ENCODE data around the gene WNT9A.

WNT9A gene

GRCh38 chr1:227893949-227894721 lies 53.6 kb downstream of the WNT9A start:
- Histone ChIP-seq H3K36me3 (ENCODE audit: insufficient read depth, low read length) (no peaks in the 10 kb centered on the region), H3K4me3 (ENCODE audit: low read depth in 1 of 2, low read length in 2 of 2) (no peak overlapping the region), H3K9me3 (ENCODE audit: low read length) (no peaks in the 10 kb centered on the region), H3K27me3 (ENCODE audit: control insufficient read depth in 1 of 2, insufficient read depth in 2 of 2, low read length in 2 of 2) (no peaks in the 10 kb centered on the region), H3K9ac (ENCODE audit: low read length) (no peak overlapping the region), H3K27ac (ENCODE audit: low read depth, low read length) (no peak overlapping the region), H3K4me1 (ENCODE audit: insufficient read depth, low read length) (no peaks in the 10 kb centered on the region)

GRCh38 chr1:227893300-227893948 lies 54.3 kb downstream of the WNT9A start:
- Histone ChIP-seq H3K4me3 (ENCODE audit: low read depth in 1 of 2, low read length in 2 of 2) (no peak overlapping the region), H3K9ac (ENCODE audit: low read length) (no peak overlapping the region), H3K27ac (ENCODE audit: low read depth, low read length) (no peak overlapping the region), H3K27me3 (ENCODE audit: control insufficient read depth in 1 of 2, insufficient read depth in 2 of 2, low read length in 2 of 2) (no peaks in the 10 kb centered on the region), H3K36me3 (ENCODE audit: insufficient read depth, low read length) (no peaks in the 10 kb centered on the region), H3K4me1 (ENCODE audit: insufficient read depth, low read length) (no peaks in the 10 kb centered on the region), H3K9me3 (ENCODE audit: low read length) (no peaks in the 10 kb centered on the region)

DNA sequence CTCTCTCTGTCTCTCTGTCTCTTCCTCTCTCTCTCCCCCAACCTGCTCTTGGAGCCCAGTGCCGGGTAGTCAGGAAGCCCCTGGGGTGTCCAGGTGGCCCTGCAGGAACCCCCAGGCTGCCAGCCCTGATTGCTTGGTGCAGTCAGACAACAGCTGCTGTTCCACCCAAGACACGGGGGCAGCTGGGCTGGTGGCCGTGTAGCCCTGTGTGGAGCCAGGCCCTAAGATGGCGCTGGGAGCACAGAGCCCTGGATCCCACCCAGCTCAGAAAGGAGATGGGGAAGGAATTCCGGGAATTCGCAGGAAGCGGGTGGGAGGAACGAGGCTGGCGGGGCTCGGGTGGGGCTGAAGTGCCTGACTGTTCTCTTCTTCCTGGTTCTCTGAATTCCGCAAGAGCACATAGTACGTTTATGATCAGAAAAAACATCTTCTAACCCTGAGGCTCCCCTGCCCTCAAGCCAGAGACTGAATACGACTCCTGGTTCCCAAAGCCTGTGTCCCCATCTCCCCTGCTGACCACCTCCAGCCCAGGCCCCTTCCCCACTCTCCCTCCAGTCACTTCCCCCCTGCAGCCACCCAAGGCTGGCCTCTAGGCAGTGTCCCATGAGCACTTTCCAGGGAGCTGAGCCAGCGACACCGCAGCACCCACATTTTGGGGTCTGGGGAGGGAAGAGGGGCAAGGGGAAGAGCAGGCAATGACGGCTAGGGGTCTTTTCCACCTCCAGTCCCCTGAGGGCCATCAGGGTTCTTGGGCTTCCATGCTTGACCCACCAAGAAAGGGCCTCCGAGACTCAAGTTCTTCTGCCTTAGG lies 55.0 kb downstream of the WNT9A start:
- Histone ChIP-seq H3K27ac (ENCODE audit: low read depth, low read length) (no peak overlapping the region), H3K36me3 (ENCODE audit: insufficient read depth, low read length) (no peaks in the 10 kb centered on the region), H3K27me3 (ENCODE audit: control insufficient read depth in 1 of 2, insufficient read depth in 2 of 2, low read length in 2 of 2) (no peaks in the 10 kb centered on the region), H3K4me1 (ENCODE audit: insufficient read depth, low read length) (no peaks in the 10 kb centered on the region), H3K4me3 (ENCODE audit: low read depth in 1 of 2, low read length in 2 of 2) (no peak overlapping the region), H3K9ac (ENCODE audit: low read length) (no peak overlapping the region), H3K9me3 (ENCODE audit: low read length) (no peaks in the 10 kb centered on the region)

DNA sequence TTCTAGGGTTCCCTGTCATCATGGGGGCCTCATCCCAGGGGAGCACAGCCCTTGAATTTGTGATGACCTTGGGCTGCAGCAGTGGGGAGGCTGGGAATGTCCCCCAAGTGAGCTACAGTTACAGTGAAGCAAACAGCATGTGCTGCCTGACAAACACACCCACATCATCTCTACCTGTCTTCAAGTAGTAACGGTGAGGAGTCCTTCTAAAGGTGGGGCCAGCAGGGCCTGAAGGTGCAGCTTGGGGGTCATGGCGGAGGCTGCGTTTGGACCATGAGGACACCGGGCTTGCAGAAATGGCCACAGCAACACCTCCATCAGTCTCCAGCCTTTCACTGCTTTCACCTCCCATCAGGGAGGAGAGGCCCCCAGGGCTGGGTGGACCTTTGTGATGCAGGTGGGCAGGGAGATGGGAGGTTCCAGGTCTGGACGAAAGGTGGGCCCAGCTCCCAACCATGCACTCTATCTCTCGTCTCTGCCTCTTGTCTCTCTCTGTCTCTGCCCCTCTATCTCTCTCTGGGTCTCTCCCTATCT lies 55.7 kb downstream of the WNT9A start:
- H3K27ac ChIP-seq (ENCODE audit: low read depth, low read length), result no peak overlapping the region
- H3K36me3 ChIP-seq (ENCODE audit: insufficient read depth, low read length), result no peaks in the 10 kb centered on the region
- no peaks in the 10 kb centered on the region for H3K27me3 ChIP-seq (ENCODE audit: control insufficient read depth in 1 of 2, insufficient read depth in 2 of 2, low read length in 2 of 2)
- no peaks in the 10 kb centered on the region for H3K9me3 ChIP-seq (ENCODE audit: low read length)
- H3K9ac ChIP-seq (ENCODE audit: low read length), result no peak overlapping the region
- H3K4me1 ChIP-seq (ENCODE audit: insufficient read depth, low read length), result no peaks in the 10 kb centered on the region
- H3K4me3 ChIP-seq (ENCODE audit: low read depth in 1 of 2, low read length in 2 of 2), result no peak overlapping the region

DNA sequence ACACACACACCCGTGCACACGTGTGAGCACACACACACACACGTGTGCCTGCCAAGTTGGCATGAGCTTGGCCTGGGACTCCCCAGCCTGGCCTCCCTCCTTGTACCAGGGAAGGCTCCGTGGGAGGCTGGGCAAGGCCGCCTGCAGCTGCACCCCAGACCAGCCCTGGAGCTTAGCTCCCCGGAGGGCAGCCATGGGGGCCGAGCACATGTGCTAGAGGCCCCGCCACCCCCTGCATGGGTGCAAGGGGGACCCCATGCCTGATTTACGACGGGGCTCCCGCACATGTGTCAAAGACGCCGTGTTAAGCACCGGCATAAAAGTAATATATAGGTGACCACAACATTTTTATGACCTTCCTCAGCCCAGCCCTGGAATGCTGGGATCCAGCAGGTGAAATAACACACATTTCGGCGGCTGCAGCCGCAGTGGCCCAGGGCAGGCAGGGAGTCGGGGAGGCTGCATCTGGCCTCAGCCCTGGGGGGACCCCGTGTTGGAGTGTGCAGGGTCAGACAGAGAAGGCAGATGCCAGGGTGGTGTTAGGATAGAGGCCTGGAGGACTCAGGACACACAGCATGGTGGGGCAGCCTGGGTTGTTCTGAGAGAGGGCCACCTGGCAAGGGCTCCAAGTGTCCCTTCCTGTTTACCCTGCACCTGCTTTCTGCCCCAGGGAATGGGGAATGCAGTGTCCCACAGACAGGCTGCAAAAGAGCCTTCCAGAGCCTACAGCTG lies 56.3 kb downstream of the WNT9A start:
- H3K9me3 ChIP-seq (ENCODE audit: low read length), result no peaks in the 10 kb centered on the region
- peaks cover 4% of the 10 kb centered on the region for H3K4me1 ChIP-seq (ENCODE audit: insufficient read depth, low read length)
- no peaks in the 10 kb centered on the region for H3K27me3 ChIP-seq (ENCODE audit: control insufficient read depth in 1 of 2, insufficient read depth in 2 of 2, low read length in 2 of 2)
- no peak overlapping the region for H3K4me3 ChIP-seq (ENCODE audit: low read depth in 1 of 2, low read length in 2 of 2)
- no peaks in the 10 kb centered on the region for H3K36me3 ChIP-seq (ENCODE audit: insufficient read depth, low read length)
- no peak overlapping the region for H3K9ac ChIP-seq (ENCODE audit: low read length)
- no peak overlapping the region for H3K27ac ChIP-seq (ENCODE audit: low read depth, low read length)

GRCh38 chr1:227890451-227891222 lies 57.1 kb downstream of the WNT9A start:
- Histone ChIP-seq H3K36me3 (ENCODE audit: insufficient read depth, low read length) (no peaks in the 10 kb centered on the region), H3K4me1 (ENCODE audit: insufficient read depth, low read length) (peaks cover 12% of the 10 kb centered on the region)

GRCh38 chr1:227889863-227890405 lies 57.8 kb downstream of the WNT9A start:
- Histone ChIP-seq H3K9me3 (ENCODE audit: low read length) (no peaks in the 10 kb centered on the region), H3K36me3 (ENCODE audit: insufficient read depth, low read length) (no peaks in the 10 kb centered on the region), H3K27me3 (ENCODE audit: control insufficient read depth in 1 of 2, insufficient read depth in 2 of 2, low read length in 2 of 2) (no peaks in the 10 kb centered on the region), H3K9ac (ENCODE audit: low read length) (no peak overlapping the region), H3K4me3 (ENCODE audit: low read depth in 1 of 2, low read length in 2 of 2) (no peak overlapping the region), H3K27ac (ENCODE audit: low read depth, low read length) (peak overlapping the region; percentile 50), H3K4me1 (ENCODE audit: insufficient read depth, low read length) (peaks cover 18% of the 10 kb centered on the region)

More at GRCh38 chr1:227890451-227891222, 57.1 kb downstream of the WNT9A start:
- no peak overlapping the region for H3K9ac ChIP-seq (ENCODE audit: low read length)
- H3K4me3 ChIP-seq (ENCODE audit: low read depth in 1 of 2, low read length in 2 of 2), result no peak overlapping the region
- no peaks in the 10 kb centered on the region for H3K9me3 ChIP-seq (ENCODE audit: low read length)
- no peak overlapping the region for H3K27ac ChIP-seq (ENCODE audit: low read depth, low read length)
- H3K27me3 ChIP-seq (ENCODE audit: control insufficient read depth in 1 of 2, insufficient read depth in 2 of 2, low read length in 2 of 2), result no peaks in the 10 kb centered on the region

DNA sequence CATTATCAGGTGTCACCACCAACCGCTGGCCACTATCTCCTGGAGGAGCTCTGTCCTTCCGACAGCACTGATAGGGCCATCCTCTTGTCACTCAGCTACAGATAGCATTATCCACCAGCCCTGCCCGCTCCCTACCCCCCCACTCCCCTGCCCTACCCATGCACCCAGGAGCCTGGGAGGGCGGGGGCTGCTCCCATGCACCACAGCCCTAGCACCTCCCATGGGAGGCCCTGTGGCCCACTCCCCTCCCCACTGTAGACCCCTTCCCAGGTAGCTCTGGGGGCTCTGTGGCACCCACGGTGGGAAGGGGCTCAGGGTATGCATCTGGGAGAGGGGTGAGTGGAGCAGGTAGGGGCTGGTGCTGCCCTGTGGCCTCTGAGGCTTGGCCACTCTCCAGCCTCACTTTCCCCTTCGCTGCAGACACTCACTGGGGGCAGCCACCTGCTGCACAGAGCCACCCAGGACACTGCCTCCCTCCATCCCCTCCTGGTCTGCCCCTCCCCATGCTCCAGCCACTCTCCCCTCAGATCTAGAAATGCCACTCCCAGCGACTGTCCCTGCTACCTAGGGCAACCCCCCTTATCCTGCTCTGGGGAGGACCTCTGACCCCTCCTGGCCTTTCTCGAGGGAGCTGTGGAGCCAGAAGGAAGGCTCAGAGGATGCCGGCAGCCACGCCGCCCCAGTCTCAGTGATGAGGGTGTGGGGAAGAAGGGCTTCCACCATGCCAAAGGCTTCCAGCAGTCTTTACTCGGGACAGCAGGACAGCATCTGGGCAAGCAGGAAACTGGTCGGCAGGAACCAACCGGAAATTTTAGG lies 58.5 kb downstream of the WNT9A start:
- Histone ChIP-seq H3K9me3 (ENCODE audit: low read length) (no peaks in the 10 kb centered on the region), H3K4me3 (ENCODE audit: low read depth in 1 of 2, low read length in 2 of 2) (no peak overlapping the region), H3K9ac (ENCODE audit: low read length) (no peak overlapping the region), H3K4me1 (ENCODE audit: insufficient read depth, low read length) (peaks cover 18% of the 10 kb centered on the region), H3K27ac (ENCODE audit: low read depth, low read length) (peak overlapping the region; percentile 95), H3K27me3 (ENCODE audit: control insufficient read depth in 1 of 2, insufficient read depth in 2 of 2, low read length in 2 of 2) (no peaks in the 10 kb centered on the region), H3K36me3 (ENCODE audit: insufficient read depth, low read length) (no peaks in the 10 kb centered on the region)

GRCh38 chr1:227888404-227889046 lies 59.2 kb downstream of the WNT9A start:
- no peak overlapping the region for H3K9ac ChIP-seq (ENCODE audit: low read length)
- no peaks in the 10 kb centered on the region for H3K36me3 ChIP-seq (ENCODE audit: insufficient read depth, low read length)
- no peak overlapping the region for H3K4me3 ChIP-seq (ENCODE audit: low read depth in 1 of 2, low read length in 2 of 2)
- H3K27me3 ChIP-seq (ENCODE audit: control insufficient read depth in 1 of 2, insufficient read depth in 2 of 2, low read length in 2 of 2), result no peaks in the 10 kb centered on the region
- peaks cover 18% of the 10 kb centered on the region for H3K4me1 ChIP-seq (ENCODE audit: insufficient read depth, low read length)
- peak overlapping the region; percentile 95 for H3K27ac ChIP-seq (ENCODE audit: low read depth, low read length)
- H3K9me3 ChIP-seq (ENCODE audit: low read length), result no peaks in the 10 kb centered on the region

Data from muscle layer of colon (tissue), 2 donors.